HG03521 (cell line): ENCODE data around the gene ZGRF1.
"Not testable (repeated sequence)": the region's sequence is repeated elsewhere in the genome, so short reads cannot be mapped to it uniquely, and the experiment has no call there.

ENCODE experiments used
- ATAC-seq: cut with Tn5 transposase; IDR thresholded peaks from one replicate; pipeline ENCODE4 v1.9.1; 2021; ENCODE audit warnings: mild to moderate bottlenecking, moderate library complexity; ENCODE audit not compliant: unreplicated experiment

The ZGRF1 gene

DNA sequence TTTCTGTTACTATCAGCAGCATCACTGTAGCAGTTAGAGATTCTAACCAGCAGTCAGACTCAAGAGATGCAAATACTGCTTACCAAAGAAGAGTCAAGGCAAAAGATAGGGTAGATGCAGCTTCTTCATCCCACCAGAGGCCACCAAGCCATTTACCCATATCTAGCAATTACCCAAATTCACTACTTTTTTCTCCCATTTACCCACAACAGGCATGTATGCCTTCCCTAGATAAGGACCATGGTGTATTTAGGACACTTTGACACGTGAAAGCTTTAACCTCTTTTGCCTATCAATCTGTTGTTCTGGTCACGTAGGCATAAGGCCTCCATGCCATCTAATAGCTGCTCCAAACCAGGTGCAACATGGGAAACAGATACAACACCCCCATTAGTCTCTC, 5.8 kb upstream of the ZGRF1 start:
- ATAC-seq, result no peak

- no peak for ATAC-seq
Measured at GRCh38 chr4:112637552-112637866, 800 bp upstream of the ZGRF1 start.

GRCh38 chr4:112633477-112634235, 3.1 kb downstream of the ZGRF1 start:
- ATAC-seq, result no peak

DNA sequence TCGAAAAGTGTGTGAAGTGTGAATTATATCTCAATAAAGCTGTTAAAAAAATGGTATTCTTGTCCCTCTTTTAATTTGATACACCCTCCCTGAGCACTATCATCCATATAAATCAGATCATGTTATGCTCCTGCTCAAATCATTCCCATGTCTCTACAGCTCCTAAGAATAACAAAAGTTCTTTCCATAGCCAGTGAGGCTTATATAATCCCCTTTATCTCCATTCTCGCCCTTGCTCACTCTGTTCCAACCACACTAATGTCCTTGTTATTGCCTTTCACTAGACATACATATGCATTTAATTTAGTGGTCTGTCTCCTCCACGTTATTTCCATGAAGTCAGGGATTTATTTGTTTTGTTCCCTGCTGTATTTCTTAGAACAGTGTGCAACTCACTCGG, 10.5 kb downstream of the ZGRF1 start:
- no peak for ATAC-seq

- ATAC-seq, result no peak
Measured at GRCh38 chr4:112616984-112617383, 19.7 kb downstream of the ZGRF1 start.

DNA sequence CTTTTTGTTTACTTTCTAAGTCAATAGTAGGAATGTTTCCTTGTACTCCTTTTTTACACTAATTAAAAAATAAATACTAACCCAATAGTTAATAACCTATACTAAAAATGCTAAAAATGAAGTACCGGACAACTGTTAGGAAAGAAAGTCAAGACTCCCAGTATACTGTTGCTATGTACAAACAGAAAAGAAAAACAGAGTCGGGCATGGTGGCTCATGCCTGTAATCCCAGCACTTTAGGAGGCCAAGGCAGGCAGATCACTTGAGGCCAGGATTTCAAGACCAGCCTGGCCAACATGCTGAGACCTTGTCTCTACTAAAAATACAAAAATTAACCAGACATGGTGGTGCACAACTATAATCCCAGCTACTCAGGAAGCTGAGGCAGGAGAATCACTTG, 23.9 kb downstream of the ZGRF1 start:
- ATAC-seq, result not testable (repeated sequence)

DNA sequence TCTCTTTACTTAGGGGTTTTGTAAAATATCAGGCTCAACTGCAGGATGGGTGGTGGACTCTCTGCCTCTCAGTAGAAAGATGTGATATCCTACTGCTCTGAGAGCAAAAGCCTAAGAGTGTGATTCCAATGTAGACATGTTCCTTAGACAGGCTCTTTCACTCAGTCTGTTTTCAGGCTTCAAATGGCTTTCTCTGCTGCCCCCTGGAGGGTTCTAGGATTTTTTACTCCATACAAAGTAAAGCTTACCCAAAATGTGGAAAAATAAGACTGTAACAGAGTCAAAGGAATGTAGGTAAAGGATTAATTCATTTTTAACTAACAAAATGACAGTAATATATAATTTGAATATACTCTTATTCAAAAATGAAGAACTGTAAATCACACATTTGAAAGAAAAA, 32.1 kb downstream of the ZGRF1 start:
- no peak for ATAC-seq

DNA sequence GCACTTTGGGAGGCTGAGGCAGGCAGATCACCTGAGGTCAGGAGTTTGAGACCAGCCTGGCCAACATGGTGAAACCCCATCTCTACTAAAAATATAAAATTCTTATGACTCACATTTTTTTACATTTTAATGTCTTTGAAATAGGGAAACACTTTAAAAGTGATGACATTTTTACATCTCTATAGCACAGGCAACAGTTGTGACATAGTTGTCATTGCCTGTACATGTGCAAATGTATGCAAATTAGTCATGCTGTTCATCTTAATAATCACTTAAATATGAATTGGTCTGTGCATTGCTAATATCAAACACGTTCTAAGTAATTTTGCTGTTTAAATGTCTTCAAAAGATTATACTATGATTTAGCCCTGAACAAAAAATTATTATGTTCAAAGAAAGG, 41.7 kb downstream of the ZGRF1 start:
- ATAC-seq, result no peak

DNA sequence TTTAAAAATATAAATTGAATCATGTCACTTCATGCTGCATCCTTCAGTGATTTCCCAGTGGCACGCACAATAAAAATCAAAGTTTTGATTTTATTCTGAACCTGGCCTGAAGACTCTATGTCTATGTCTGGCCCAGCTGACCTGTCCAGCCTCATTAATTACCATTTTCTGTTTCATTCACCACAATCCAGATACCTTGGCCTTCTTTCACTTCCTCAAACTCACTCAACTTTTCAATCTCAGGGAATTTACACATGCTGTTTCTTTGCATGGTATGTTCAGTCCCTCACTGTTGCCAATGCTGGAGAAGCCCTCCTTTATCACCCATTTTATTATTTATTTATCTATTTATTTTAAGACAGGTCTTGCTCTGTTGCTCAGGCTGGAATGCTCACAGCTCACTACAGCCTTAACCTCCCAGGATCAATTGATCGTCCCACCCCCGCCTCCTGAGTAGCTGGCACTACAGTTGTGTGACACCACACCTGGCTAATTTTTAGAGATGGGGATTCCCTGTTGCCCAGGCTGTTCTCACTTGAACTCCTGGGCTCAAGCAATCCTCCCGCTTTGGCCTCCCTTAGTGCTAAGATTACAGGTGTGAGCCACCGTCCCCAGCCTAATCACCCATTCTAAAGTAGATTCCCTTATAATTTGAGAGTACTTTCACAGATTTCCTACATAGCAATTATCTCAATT, 43.1 kb downstream of the ZGRF1 start:
- no peak for ATAC-seq

- ATAC-seq, result no peak
Measured at GRCh38 chr4:112592717-112593116, 44.0 kb downstream of the ZGRF1 start.

DNA sequence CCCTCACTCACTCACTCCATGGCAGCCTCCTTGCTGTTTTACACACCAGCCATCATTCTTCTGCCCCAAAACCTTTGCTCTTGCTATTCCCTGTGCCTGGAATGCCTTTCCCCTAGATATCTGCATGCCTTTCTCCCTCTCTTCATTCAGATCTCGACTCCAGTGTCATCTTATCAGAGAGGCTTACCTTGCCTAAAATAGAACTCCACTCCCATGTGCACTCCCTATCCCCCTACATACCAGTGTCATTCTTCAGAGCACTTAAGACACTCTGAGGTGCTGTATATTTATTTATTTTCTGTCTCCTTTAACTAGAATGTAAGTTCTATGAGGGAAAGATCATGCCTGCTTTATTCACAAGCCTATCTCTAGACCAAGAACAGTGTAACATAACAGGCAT, 45.1 kb downstream of the ZGRF1 start:
- ATAC-seq, result no peak

- ATAC-seq, result no peak
Measured at GRCh38 chr4:112589206-112589605, 47.5 kb downstream of the ZGRF1 start.

- ATAC-seq, result no peak
Measured at GRCh38 chr4:112585977-112586736, 50.6 kb downstream of the ZGRF1 start.

- ATAC-seq, result no peak
Measured at GRCh38 chr4:112567536-112567935, 69.2 kb downstream of the ZGRF1 start.

DNA sequence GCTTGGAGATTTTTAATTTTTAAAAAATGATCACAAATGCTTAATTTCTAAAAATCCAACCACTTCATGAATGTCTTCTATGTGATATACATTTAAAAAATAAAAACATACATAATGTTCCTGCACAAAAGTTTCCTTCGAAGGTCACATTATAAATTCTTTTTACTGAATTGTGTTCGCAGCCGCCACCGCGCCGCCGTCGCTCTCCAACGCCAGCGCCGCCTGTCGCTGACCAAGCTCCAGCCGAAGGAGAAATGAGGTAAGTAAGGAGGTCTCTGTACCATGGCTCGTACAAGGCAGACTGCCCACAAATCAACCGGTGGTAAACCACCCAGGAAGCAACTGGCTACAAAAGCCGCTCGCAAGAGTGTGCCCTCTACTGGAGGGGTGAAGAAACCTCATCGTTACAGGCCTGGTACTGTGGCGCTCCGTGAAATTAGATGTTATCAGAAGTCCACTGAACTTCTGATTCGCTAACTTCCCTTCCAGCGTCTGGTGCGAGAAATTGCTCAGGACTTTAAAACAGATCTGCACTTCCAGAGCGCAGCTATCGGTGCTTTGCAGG, 71.9 kb downstream of the ZGRF1 start:
- no peak for ATAC-seq

GRCh38 chr4:112563431-112564200, 73.1 kb downstream of the ZGRF1 start:
- no peak for ATAC-seq

DNA sequence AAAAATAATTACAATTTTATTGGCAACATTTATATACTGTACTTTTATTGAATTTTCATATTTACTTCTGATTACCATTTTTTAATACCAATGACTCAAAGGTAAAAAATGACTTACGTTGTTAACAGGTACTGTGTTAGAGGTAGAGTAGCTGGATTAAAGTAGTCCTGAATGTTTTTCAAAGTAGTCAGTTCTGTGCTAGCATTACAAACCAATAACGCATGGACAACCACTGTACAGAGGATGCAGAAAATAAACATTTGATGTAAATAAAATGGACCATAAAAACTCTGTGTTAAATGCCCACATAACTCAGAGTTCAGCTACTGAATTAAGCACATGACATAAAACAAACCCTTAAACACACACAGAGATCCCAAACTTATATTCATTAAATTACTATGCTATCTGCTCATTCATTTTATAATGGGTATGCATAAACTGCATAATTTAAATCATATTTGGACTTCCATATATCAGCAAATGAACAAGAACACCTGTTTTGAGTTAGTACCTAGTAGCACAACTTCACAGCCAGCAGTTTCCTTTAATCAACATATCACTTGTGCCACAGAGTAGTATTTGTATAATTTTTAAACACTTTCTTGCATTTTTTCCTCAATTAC, 74.3 kb downstream of the ZGRF1 start:
- no peak for ATAC-seq

DNA sequence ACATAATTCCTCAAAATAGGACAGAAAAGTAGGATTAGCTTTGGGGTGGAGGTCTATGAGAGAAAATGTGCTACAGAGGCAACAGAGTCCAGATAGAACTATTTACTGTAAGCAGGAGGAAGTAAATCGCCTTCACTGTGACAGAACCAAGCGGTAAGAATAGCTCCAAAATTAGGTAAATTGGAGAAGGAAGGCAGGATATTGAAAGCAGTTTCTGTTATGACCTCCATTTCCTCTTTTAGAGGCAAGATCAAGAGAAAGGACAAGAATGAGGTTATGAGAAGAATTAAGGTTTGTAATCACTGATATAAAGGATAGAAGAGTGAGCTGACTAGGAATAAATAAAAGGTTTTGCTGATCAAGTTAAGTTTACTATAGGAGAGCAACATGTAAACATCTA, 76.6 kb downstream of the ZGRF1 start:
- no peak for ATAC-seq

- ATAC-seq, result no peak
Measured at GRCh38 chr4:112559053-112559452, 77.7 kb downstream of the ZGRF1 start.

DNA sequence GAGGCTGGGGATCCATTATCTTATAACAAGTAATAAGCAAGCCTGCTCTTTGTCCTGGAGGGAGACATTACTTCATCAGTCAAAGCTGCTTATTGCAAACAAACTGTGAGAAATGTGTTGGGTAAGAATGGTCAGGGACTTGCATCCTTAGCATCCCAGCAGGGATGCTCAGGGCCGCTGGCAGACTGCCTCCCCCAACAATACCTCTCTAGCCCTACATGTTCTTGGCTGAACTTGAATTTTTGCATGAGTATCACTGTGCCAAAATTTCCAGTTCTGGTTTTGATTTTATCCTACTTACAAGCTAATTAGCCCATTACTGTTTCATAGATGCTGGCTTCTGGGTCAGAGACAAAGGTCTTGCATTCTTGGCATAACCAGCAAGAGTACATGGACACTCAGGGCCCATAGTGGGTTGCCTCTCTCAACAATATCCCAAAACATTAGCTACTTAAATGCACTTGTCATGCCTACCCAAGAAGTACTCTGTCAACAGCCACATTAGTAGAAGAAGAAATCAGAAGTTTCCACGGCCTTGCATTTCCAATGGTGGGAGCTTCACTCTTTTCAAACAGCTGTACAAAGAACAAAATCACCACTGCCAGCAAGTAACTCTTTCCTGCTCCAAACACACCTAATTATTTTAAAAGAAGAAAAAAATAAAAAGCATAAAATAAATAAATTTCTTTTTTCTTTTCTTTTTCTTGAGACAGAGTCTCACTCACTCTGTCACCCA, 78.9 kb downstream of the ZGRF1 start:
- no peak for ATAC-seq
